Thoracic aorta (tissue), 2 donors: Measurements from ENCODE around the gene A4GALT. TPM values are rescaled to one million over a fixed set of nuclear protein-coding genes. Genes with fewer than 3 reads are reported as not detected.

ENCODE experiments used
- ATAC-seq: fragments of 150-250 bp; one replicate; pipeline ENCODE4 v1.8.0; 2017; ENCODE audit warnings: low read depth; ENCODE audit not compliant: insufficient number of reproducible peaks, low FRiP score
- DNase-seq: peaks from one replicate; pipeline ENCODE4 v3.0.0-alpha.2; 2020; ENCODE audit warnings: low spot score
- H3K27ac ChIP-seq, 2 donors: fragments of 200-600 bp; sonication (generic); 1 replicate in 1 of 2; 2 replicates in 1 of 2; pipeline ENCODE4 v1.5.1; 2016; ENCODE audit warnings: mild to moderate bottlenecking in 2 of 2, moderate library complexity in 2 of 2
- H3K27me3 ChIP-seq: fragments of 200-600 bp; sonication (generic); replicated peaks from 2 replicates; pipeline ENCODE4 v1.6.0; 2016; ENCODE audit warnings: mild to moderate bottlenecking; ENCODE audit not compliant: insufficient read depth
- H3K36me3 ChIP-seq: fragments of 200-600 bp; sonication (generic); one replicate; pipeline ENCODE4 v1.5.1; 2016
- H3K4me1 ChIP-seq, 2 donors: fragments of 200-600 bp; sonication (generic); 1 replicate in 1 of 2; 2 replicates in 1 of 2; pipeline versions ENCODE4 v1.5.1 to v1.6.0; 2016; ENCODE audit warnings: low read depth in 2 of 2, mild to moderate bottlenecking in 1 of 2; ENCODE audit not compliant: control insufficient read depth in 1 of 2
- H3K4me3 ChIP-seq: fragments of 200-600 bp; sonication (generic); 2 replicates; pipeline ENCODE4 v1.5.1; 2016; ENCODE audit warnings: mild to moderate bottlenecking
- H3K9me3 ChIP-seq: fragments of 200-600 bp; sonication (generic); 2 replicates; pipeline ENCODE4 v1.5.1; 2016
- CTCF ChIP-seq: fragments of 200-600 bp; sonication (generic); IDR thresholded peaks from one replicate; pipeline ENCODE4 v1.5.1; 2019; ENCODE audit warnings: antibody characterized with exemption
- total RNA-seq, 2 donors: library from RNA; depleted of rRNA; stranded (reverse); fragments of >200 nt; gene quantifications; one replicate each; pipeline versions ENCODE4 v1.1.0 to v1.2.3, GENCODE V29; 2016

Gene A4GALT
- total RNA-seq, 2 donors from 2014 or later: 68.4 to 77.3 TPM

- Histone ChIP-seq H3K9me3 (no peaks in the 10 kb centered on the region), H3K27ac (peak overlapping the region; percentile 95 to 99), H3K4me1 (peaks cover 58 to 78% of the 10 kb centered on the region in 2 donors), H3K4me3 (no peak overlapping the region), H3K27me3 (no peaks in the 10 kb centered on the region), H3K36me3 (no peaks in the 10 kb centered on the region)
- ATAC-seq (no peak), DNase-seq (no peak)
- TF ChIP-seq CTCF: no peak
Observed at GRCh38 chr22:42642806-42643633, 77.7 kb downstream of the A4GALT start.

Other genes with a start within 250 kb of the A4GALT start
- gene RRP7A, start 201.1 kb downstream of the A4GALT start, total RNA-seq: 10 to 100 TPM; 22.0 to 24.1 TPM
- 1 to 10 TPM in 1 of 2 donors, not detected in 1; 1.9 TPM for gene SERHL2, start 166.9 kb downstream of the A4GALT start, total RNA-seq
- gene POLDIP3, start 106.0 kb downstream of the A4GALT start, total RNA-seq: 10 to 100 TPM; 38.2 to 38.7 TPM
- not detected for gene ATP5MGL, start 80.3 kb downstream of the A4GALT start, total RNA-seq
- gene CYB5R3, start 71.5 kb downstream of the A4GALT start, total RNA-seq: 100 to 1,000 TPM; 209 to 606 TPM
- 10 to 100 TPM; 52.9 to 68.9 TPM for gene ARFGAP3, start 136.4 kb upstream of the A4GALT start, total RNA-seq